Astrocyte of the cerebellum (primary cell): ENCODE results near the gene HCLS1.

Experiments
- DNase-seq: peaks from one replicate; pipeline ENCODE4 v3.0.0-alpha.2; 2011; ENCODE audit warnings: low read depth
- H3K4me3 ChIP-seq: 2 replicates; pipeline ENCODE4 v1.5.1; 2011; ENCODE audit warnings: mild to moderate bottlenecking, low read depth, low read length, moderate library complexity
- in situ Hi-C: cut with HindIII; loops from 2 replicates; pipeline ENCODE4 v1.10.0; 2017; ENCODE audit warnings: low sequenced_read_pairs
- TF ChIP-seq, protein P1 (sequence below): IDR thresholded peaks from 2 replicates; pipeline ENCODE4 v1.5.1; 2012; ENCODE audit warnings: low read length, low read depth, moderate library complexity, mild to moderate bottlenecking; ENCODE audit errors: missing control alignments

Gene HCLS1

GRCh38 chr3:121645054-121645453, 15.6 kb downstream of the HCLS1 start:
- no peak for DNase-seq
- TF ChIP-seq, protein P1, sequence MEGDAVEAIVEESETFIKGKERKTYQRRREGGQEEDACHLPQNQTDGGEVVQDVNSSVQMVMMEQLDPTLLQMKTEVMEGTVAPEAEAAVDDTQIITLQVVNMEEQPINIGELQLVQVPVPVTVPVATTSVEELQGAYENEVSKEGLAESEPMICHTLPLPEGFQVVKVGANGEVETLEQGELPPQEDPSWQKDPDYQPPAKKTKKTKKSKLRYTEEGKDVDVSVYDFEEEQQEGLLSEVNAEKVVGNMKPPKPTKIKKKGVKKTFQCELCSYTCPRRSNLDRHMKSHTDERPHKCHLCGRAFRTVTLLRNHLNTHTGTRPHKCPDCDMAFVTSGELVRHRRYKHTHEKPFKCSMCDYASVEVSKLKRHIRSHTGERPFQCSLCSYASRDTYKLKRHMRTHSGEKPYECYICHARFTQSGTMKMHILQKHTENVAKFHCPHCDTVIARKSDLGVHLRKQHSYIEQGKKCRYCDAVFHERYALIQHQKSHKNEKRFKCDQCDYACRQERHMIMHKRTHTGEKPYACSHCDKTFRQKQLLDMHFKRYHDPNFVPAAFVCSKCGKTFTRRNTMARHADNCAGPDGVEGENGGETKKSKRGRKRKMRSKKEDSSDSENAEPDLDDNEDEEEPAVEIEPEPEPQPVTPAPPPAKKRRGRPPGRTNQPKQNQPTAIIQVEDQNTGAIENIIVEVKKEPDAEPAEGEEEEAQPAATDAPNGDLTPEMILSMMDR, result no peak
- H3K4me3 ChIP-seq, result no peak overlapping the region
- in situ Hi-C loops, result no loop called here

DNA sequence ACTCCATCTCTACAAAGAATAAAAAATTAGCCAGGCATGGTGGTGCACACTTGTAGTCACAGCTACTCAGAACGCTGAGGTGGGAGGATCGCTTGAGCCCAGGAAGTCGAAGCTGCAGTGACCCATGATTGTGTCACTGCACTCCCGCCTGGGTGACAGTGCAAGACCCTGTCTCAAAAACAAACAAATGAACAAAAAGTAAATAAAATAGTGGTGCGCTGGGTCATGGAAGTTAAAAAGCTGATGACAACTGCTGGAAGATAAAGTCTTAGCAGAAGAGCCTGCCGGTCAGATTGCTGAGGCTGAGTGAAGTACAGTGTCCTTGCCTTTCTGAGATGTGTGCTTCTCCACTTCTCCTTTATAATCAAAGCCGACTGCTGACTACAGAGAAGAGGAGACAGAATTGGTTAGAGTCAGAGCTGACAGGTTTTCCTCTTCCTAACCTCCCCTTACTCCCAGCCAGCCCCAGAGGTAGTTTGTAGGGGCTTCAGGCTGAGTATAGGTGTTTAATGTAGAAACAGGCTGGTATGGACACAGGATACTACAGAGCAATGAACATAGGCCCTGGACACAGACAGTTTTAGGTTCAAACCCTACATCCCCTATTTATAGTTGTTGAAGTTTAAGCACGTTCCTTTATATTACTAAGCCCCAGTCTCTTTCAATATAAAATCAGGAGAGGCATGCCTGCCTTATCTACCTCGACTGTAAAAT, 17.9 kb downstream of the HCLS1 start:
- TF ChIP-seq, protein P1, result no peak
- in situ Hi-C loops, result no loop called here
- H3K4me3 ChIP-seq, result no peak overlapping the region
- DNase-seq, result no peak

- in situ Hi-C loops, result no loop called here
These were observed 19.6 kb downstream of the HCLS1 start for GRCh38 chr3:121641127-121641526.

DNA sequence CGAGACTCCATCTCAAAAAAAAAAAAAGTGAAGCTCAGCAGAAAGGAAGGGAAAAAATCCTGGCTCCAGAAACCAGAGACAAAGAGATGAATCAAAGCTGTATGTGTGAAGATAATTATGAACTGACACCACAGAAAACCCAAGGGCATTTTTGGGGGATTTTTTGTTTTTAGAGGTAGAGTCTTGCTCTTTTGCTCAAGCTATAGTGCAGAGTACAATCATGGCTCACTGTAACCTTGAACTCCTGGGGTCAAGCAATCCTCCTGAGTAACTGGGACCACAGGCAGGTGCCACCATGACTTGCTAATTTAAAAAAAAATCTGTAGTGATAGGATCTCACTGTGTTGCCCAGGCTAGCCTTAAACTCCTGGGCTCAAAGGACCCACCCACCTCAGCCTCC, 22.8 kb downstream of the HCLS1 start:
- no peak for DNase-seq
- TF ChIP-seq, protein P1, result no peak
- in situ Hi-C loops, result no loop called here
- H3K4me3 ChIP-seq, result no peak overlapping the region

More at GRCh38 chr3:121641127-121641526, 19.6 kb downstream of the HCLS1 start:
- H3K4me3 ChIP-seq, result no peak overlapping the region
- DNase-seq, result no peak
- TF ChIP-seq, protein P1, result no peak

- in situ Hi-C loops, result no loop called here
- TF ChIP-seq, protein P1, result no peak
- DNase-seq, result no peak
- no peak overlapping the region for H3K4me3 ChIP-seq
These were observed 30.3 kb downstream of the HCLS1 start for GRCh38 chr3:121630355-121630754.

DNA sequence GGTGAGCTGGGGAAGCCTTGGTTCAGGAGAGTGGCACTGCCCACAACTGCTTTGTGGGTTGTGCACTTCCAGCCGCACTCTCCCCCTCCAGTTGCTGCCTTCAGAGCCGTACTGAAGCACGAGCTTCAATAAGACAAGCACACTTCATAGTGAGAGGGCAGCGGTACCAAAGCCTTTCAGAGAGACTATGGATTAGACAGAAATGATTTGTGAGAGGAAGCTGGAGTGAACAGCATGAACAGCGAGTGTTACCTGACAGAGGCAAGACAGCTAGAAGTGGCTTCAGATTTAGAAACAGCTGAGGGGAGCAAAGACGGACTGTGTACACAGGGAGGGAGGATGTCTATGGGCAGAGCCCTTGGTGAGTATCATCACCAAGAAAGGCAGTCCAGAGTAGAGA, 31.1 kb downstream of the HCLS1 start:
- TF ChIP-seq, protein P1, result no peak
- in situ Hi-C loops, result no loop called here
- DNase-seq, result no peak
- H3K4me3 ChIP-seq, result no peak overlapping the region
